Calu3 (cell line): ENCODE results near the gene FOXK1. TPM values are rescaled to one million over a fixed set of nuclear protein-coding genes. Genes with fewer than 3 reads are reported as not detected.

Experiments used
- BruUV-seq: library from RNA; stranded (reverse); fragments of 400-500 nt; replicated peaks from 2 replicates; lab custom pipeline; 2021; lab: Mats Ljungman, UMichigan
- CTCF ChIA-PET: fragments of 300-600 bp; sonication (Branson Sonifier 250); formaldehyde crosslinking; loops from one replicate; lab custom pipeline; 2022; ENCODE audit warnings: antibody characterized with exemption; lab: Charles Lee
- DNase-seq: peaks from one replicate; pipeline ENCODE4 v3.0.0; 2022
- H3K27ac Mint-ChIP-seq: one replicate; pipeline ENCODE4 v1.8.0; 2022; ENCODE audit warnings: mixed read lengths; ENCODE audit not compliant: unreplicated experiment
- H3K27me3 Mint-ChIP-seq: one replicate; pipeline ENCODE4 v1.8.0; 2022; ENCODE audit warnings: mixed read lengths; ENCODE audit not compliant: unreplicated experiment
- H3K36me3 Mint-ChIP-seq: one replicate; pipeline ENCODE4 v1.8.0; 2022; ENCODE audit warnings: mild to moderate bottlenecking, moderate library complexity, mixed read lengths; ENCODE audit not compliant: insufficient read depth, unreplicated experiment
- H3K4me1 Mint-ChIP-seq: one replicate; pipeline ENCODE4 v1.8.0; 2022; ENCODE audit warnings: mild to moderate bottlenecking, low read depth, mixed read lengths; ENCODE audit not compliant: unreplicated experiment
- H3K4me3 Mint-ChIP-seq: one replicate; pipeline ENCODE4 v1.8.0; 2022; ENCODE audit warnings: mild to moderate bottlenecking, low read depth, moderate library complexity, mixed read lengths; ENCODE audit not compliant: unreplicated experiment
- H3K9me3 Mint-ChIP-seq: one replicate; pipeline ENCODE4 v1.8.0; 2022; ENCODE audit warnings: low read depth, mixed read lengths; ENCODE audit not compliant: unreplicated experiment
- CTCF ChIP-seq: fragments of 200-600 bp; IDR thresholded peaks from one replicate; pipeline ENCODE4 v1.8.0; 2022; ENCODE audit warnings: antibody characterized with exemption; ENCODE audit not compliant: unreplicated experiment
- intact Hi-C: fragments of 100-400 bp; cut with micrococcal nuclease; formaldehyde crosslinking; loops from one replicate; pipeline ENCODE4 v1.10.0; 2022; ENCODE audit not compliant: unreplicated experiment
- total RNA-seq: library from RNA; stranded (reverse); gene quantifications from 2 replicates; pipeline ENCODE4 v1.2.3, GENCODE V29; 2022

The FOXK1 gene
- total RNA-seq, 1 experiment from 2014 or later = 65.9 TPM

- H3K4me1 Mint-ChIP-seq = peaks cover 8% of the 10 kb centered on the region
- H3K36me3 Mint-ChIP-seq = no peaks in the 10 kb centered on the region
- no TSS peak for BruUV-seq
- H3K27me3 Mint-ChIP-seq = no peaks in the 10 kb centered on the region
- H3K9me3 Mint-ChIP-seq = peaks cover 7% of the 10 kb centered on the region
- no peak for TF ChIP-seq CTCF
- intact Hi-C loops = no loop called here
- CTCF ChIA-PET = interaction anchor here (0.6 to 1.2 kb wide), 6 partner anchors 13 to 1621 kb away, joined by 3 to 4 read pairs (median 3); no protein-coding TSS in a partner anchor
- H3K4me3 Mint-ChIP-seq = no peak overlapping the region
- no peak for DNase-seq
- H3K27ac Mint-ChIP-seq = no peak overlapping the region
These were observed 20.2 kb upstream of the FOXK1 start for GRCh38 chr7:4661871-4662270.

DNA sequence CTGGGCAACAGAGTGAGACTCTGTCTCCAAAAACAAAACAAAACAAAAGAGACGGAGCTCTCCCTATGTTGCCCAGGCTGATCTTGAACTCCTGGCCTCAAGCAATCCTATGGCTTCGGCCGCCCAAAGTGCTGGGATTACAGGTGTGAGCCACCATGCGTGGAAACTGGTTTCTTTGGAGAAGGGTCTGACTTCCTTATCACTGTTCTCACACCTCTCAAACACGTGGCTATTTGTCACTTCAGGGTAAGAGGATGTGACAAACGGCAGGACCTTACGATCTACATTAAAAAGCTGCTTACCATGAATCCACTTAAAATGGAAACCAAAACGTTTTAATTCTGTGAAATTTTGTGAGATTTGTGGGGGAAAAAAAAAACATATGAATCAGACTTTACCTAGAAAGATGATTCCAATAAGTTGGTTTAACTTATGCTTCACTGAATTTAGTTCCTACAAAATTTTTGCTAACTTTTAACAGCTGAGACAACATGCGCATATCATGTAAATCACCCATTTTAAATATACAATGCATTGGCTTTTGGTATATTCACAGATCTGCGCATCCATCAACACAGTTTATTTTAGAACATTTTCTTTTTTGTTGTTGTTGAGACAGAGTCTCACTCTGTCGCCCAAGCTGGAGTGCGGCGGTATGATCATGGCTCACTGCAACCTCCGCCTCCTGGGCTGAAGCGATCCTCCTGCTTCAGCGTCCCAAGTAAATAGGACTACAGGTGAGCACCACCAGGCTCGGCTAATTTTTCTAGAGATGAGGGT is 18.7 kb upstream of the FOXK1 start:
- H3K27me3 Mint-ChIP-seq = no peaks in the 10 kb centered on the region
- CTCF ChIA-PET = interaction anchor here (0.8 kb wide), 1 partner anchor 16 kb away, joined by 5 read pairs; no protein-coding TSS in a partner anchor
- intact Hi-C loops = no loop called here
- no peak overlapping the region for H3K4me3 Mint-ChIP-seq
- H3K4me1 Mint-ChIP-seq = peaks cover 8% of the 10 kb centered on the region
- no peak for DNase-seq
- no peak overlapping the region for H3K27ac Mint-ChIP-seq
- TF ChIP-seq CTCF = no peak
- H3K36me3 Mint-ChIP-seq = no peaks in the 10 kb centered on the region
- no TSS peak for BruUV-seq
- peaks cover 7% of the 10 kb centered on the region for H3K9me3 Mint-ChIP-seq

DNA sequence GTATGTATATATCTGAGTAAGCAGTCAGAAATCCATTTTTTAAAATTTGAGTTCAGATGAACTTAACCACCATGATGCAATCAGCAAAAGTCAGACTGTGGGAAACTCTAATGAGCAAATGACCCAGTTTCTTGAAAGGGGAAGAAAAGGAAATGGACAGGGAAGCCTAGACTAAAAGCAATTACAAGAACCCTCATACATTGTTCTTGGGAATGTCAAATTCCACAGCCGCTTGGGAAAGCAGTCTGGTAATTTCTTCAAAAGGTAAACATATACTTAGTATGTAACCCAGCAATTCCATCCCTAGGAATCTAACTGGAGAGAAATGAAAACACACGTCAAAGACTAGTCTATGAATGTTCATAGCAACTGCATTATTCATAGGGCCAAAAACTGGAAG is 16.4 kb upstream of the FOXK1 start:
- Mint-ChIP-seq H3K4me1 (peaks cover 8% of the 10 kb centered on the region), H3K27ac (no peak overlapping the region), H3K27me3 (peaks cover 10% of the 10 kb centered on the region), H3K36me3 (no peaks in the 10 kb centered on the region), H3K9me3 (no peaks in the 10 kb centered on the region), H3K4me3 (no peak overlapping the region)
- no peak for DNase-seq
- CTCF ChIA-PET = no interaction called here
- no peak for TF ChIP-seq CTCF
- intact Hi-C loops = no loop called here
- no TSS peak for BruUV-seq

DNA sequence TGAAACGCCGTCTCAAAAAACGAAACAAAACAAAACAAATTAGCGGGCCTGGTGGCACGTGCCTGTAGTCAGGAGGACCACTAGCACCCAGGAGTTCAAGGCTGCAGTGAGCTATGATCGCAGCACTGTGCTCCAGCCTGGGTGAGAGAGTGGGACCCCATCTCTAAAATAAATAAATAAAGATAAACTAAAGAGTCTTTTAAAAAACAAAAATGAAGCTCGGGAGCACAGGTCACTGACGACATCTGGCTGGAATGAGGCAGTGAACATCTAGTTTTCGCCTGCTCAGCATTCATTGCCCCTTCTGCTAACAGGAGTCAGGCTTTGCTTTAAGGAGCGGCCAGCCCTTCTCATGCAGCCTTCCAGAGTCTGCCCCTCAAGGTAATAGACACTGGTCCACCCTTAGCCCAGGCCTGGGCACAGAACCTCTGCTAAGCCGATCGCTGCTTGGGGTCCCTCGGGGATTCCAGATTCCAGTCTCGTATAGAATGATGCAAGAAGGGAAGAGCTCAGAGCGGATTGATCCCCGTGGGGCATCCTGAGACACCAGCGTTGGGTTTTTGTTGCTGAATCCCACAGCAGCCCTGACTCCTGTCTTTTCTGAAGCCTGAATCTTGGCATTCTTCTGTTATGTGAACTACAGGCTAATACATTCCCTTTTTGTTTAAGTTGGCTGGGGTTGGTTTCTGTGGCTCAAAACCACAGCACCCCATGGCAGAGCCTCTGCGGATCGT is 14.2 kb upstream of the FOXK1 start:
- no peaks in the 10 kb centered on the region for H3K36me3 Mint-ChIP-seq
- H3K27ac Mint-ChIP-seq = no peak overlapping the region
- H3K4me1 Mint-ChIP-seq = no peaks in the 10 kb centered on the region
- H3K9me3 Mint-ChIP-seq = peaks cover 3% of the 10 kb centered on the region
- H3K27me3 Mint-ChIP-seq = peaks cover 26% of the 10 kb centered on the region
- no peak overlapping the region for H3K4me3 Mint-ChIP-seq
- no peak for DNase-seq
- CTCF ChIA-PET = no interaction called here
- no TSS peak for BruUV-seq
- TF ChIP-seq CTCF = no peak
- intact Hi-C loops = no loop called here
